ENCODE data around the gene SMPD4. TPM values are rescaled to one million over a fixed set of nuclear protein-coding genes. Genes with fewer than 3 reads are reported as not detected.
"Not testable (repeated sequence)": the region's sequence is repeated elsewhere in the genome, so short reads cannot be mapped to it uniquely, and the experiment has no call there.

SMPD4 gene
- total and polyA plus RNA-seq, 9 of the 15 experiments (the other 6 are each of a cell fraction or from before 2014, with no cell fraction given), result 7.5 to 123 (median 35.7) TPM

GRCh38 chr2:130230907-130231306 is 49.5 kb upstream of the SMPD4 start:
- H3K79me2 ChIP-seq (ENCODE audit: control insufficient read depth, insufficient read depth, low read length); FAIRE-seq; H4K20me1 ChIP-seq (replicated peaks; ENCODE audit: control insufficient read depth, insufficient read depth, low read length); H3K4me3 ChIP-seq; BruUV-seq (replicated peaks); intact Hi-C loops (cut with micrococcal nuclease); H3K27me3 ChIP-seq (ENCODE audit: control insufficient read depth in 2 of 2, insufficient read depth in 2 of 2, low read length in 2 of 2); H3K27ac ChIP-seq (ENCODE audit: extremely low read depth, low read depth, low read length); in situ Hi-C loops (cut with MboI); DNase-seq (ENCODE audit: extremely low read depth in 1 of 4, low spot score in 3 of 4); ATAC-seq; H3K9ac ChIP-seq (ENCODE audit: insufficient read depth in 1 of 2, low read depth in 2 of 2, low read length in 2 of 2); H3K9me1 ChIP-seq (ENCODE audit: control insufficient read depth, insufficient read depth, low read length); POLR2A ChIA-PET; CTCF ChIA-PET (ENCODE audit: low intra/inter-chr PET ratio); H3K4me2 ChIP-seq (ENCODE audit: insufficient read depth, low read length); H2AFZ ChIP-seq (ENCODE audit: low read depth, low read length); H3K36me3 ChIP-seq (ENCODE audit: control insufficient read depth, insufficient read depth, low read length); H3K9me3 ChIP-seq (replicated peaks; ENCODE audit: control insufficient read depth, insufficient read depth, low read depth, low read length): not testable (repeated sequence)
- WGBS (ENCODE audit: insufficient coverage, low coverage, missing lambda C conversion rate), result 49% methylated on average over 13 of the region's 15 CpGs
- TF ChIP-seq RBFOX2 (IDR thresholded peaks at IDR 0.05; ENCODE audit: low read depth, low read length), result 0 out of 2 replicates have a peak, but pooled peaks have one; percentile 15
- peaks cover 0 to 35% of the 10 kb centered on the region in 2 experiments; a peak in 2 of 5 replicates for H3K4me1 ChIP-seq (replicated peaks in 1 of 2; ENCODE audit: control insufficient read depth in 2 of 2, insufficient read depth in 2 of 2, low read length in 2 of 2)

- H3K4me1 ChIP-seq (replicated peaks in 1 of 2; ENCODE audit: control insufficient read depth in 2 of 2, insufficient read depth in 2 of 2, low read length in 2 of 2), result peaks cover 0 to 35% of the 10 kb centered on the region in 2 experiments; a peak in 2 of 5 replicates
- H3K27ac ChIP-seq (ENCODE audit: extremely low read depth, low read depth, low read length); CTCF ChIA-PET (ENCODE audit: low intra/inter-chr PET ratio); H2AFZ ChIP-seq (ENCODE audit: low read depth, low read length); H3K36me3 ChIP-seq (ENCODE audit: control insufficient read depth, insufficient read depth, low read length); H3K27me3 ChIP-seq (ENCODE audit: control insufficient read depth in 2 of 2, insufficient read depth in 2 of 2, low read length in 2 of 2); ATAC-seq; in situ Hi-C loops (cut with MboI); DNase-seq (ENCODE audit: extremely low read depth in 1 of 4, low spot score in 3 of 4); POLR2A ChIA-PET; H3K9me1 ChIP-seq (ENCODE audit: control insufficient read depth, insufficient read depth, low read length); H3K4me2 ChIP-seq (ENCODE audit: insufficient read depth, low read length); intact Hi-C loops (cut with micrococcal nuclease); FAIRE-seq; BruUV-seq (replicated peaks); H4K20me1 ChIP-seq (replicated peaks; ENCODE audit: control insufficient read depth, insufficient read depth, low read length); H3K79me2 ChIP-seq (ENCODE audit: control insufficient read depth, insufficient read depth, low read length); H3K9ac ChIP-seq (ENCODE audit: insufficient read depth in 1 of 2, low read depth in 2 of 2, low read length in 2 of 2); H3K9me3 ChIP-seq (replicated peaks; ENCODE audit: control insufficient read depth, insufficient read depth, low read depth, low read length); H3K4me3 ChIP-seq: not testable (repeated sequence)
- TF ChIP-seq RBFOX2 (IDR thresholded peaks at IDR 0.05; ENCODE audit: low read depth, low read length), result peak; percentile 18; the same call in 1 of the 2 replicates
- 65% methylated on average over 12 of the region's 18 CpGs for WGBS (ENCODE audit: insufficient coverage, low coverage, missing lambda C conversion rate)
These were observed 49.0 kb upstream of the SMPD4 start for GRCh38 chr2:130230376-130230775.
